ENCODE data around the gene PPM1B. TPM values are rescaled to one million over a fixed set of nuclear protein-coding genes. Genes with fewer than 3 reads are reported as not detected.
"Not testable (repeated sequence)": the region's sequence is repeated elsewhere in the genome, so short reads cannot be mapped to it uniquely, and the experiment has no call there.

Gene PPM1B
- total RNA-seq, 1 donor from 2014 or later = 45.9 TPM

- no peaks in the 10 kb centered on the region for H3K9me3 Mint-ChIP-seq
- no peaks in the 10 kb centered on the region for H3K27me3 Mint-ChIP-seq (ENCODE audit: low read depth)
- intact Hi-C loops (cut with micrococcal nuclease) = no loop called here
- peaks cover 45% of the 10 kb centered on the region for H3K4me1 Mint-ChIP-seq (ENCODE audit: low read depth)
- no peak for DNase-seq (ENCODE audit: low spot score)
- no peak overlapping the region for H3K4me3 Mint-ChIP-seq (ENCODE audit: low read depth)
- peaks cover 39% of the 10 kb centered on the region for H3K36me3 Mint-ChIP-seq (ENCODE audit: low read depth)
- no peak overlapping the region for H3K27ac Mint-ChIP-seq
Observed at GRCh38 chr2:44189104-44189503, 20.4 kb downstream of the PPM1B start.

- H3K9me3 Mint-ChIP-seq = no peaks in the 10 kb centered on the region
- H3K27ac Mint-ChIP-seq = no peak overlapping the region
- no peaks in the 10 kb centered on the region for H3K27me3 Mint-ChIP-seq (ENCODE audit: low read depth)
- H3K4me3 Mint-ChIP-seq (ENCODE audit: low read depth) = no peak overlapping the region
- intact Hi-C loops (cut with micrococcal nuclease) = no loop called here
- no peak for DNase-seq (ENCODE audit: low spot score)
- H3K36me3 Mint-ChIP-seq (ENCODE audit: low read depth) = peaks cover 37% of the 10 kb centered on the region
- peaks cover 32% of the 10 kb centered on the region for H3K4me1 Mint-ChIP-seq (ENCODE audit: low read depth)
Observed at GRCh38 chr2:44190526-44190925, 21.9 kb downstream of the PPM1B start.

DNA sequence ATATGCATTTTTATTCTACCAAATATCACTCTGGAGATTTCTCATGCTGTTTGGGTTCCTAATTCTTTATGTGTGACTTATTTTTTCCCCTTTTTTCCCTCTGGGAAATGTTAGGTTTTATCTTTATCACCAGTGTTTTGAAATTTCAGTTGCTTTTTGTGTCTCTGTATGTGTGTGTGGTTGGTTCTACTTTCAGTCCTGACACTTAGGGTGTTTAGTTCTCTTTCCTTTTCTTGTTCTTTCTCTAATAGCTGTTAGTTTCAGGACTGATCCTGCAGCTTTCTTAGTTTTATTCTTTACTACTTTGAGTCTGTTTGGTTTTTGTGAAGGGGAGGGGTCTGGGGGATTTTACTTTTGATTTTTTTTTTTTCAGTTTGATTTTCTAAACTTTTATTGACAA, 23.1 kb downstream of the PPM1B start:
- no peaks in the 10 kb centered on the region for H3K27me3 Mint-ChIP-seq (ENCODE audit: low read depth)
- peak overlapping the region; percentile 77 for H3K27ac Mint-ChIP-seq
- intact Hi-C loops (cut with micrococcal nuclease) = no loop called here
- H3K4me3 Mint-ChIP-seq (ENCODE audit: low read depth) = peak overlapping the region; percentile 2
- no peaks in the 10 kb centered on the region for H3K9me3 Mint-ChIP-seq
- DNase-seq (ENCODE audit: low spot score) = no peak
- H3K4me1 Mint-ChIP-seq (ENCODE audit: low read depth) = peaks cover 27% of the 10 kb centered on the region
- peaks cover 42% of the 10 kb centered on the region for H3K36me3 Mint-ChIP-seq (ENCODE audit: low read depth)

DNA sequence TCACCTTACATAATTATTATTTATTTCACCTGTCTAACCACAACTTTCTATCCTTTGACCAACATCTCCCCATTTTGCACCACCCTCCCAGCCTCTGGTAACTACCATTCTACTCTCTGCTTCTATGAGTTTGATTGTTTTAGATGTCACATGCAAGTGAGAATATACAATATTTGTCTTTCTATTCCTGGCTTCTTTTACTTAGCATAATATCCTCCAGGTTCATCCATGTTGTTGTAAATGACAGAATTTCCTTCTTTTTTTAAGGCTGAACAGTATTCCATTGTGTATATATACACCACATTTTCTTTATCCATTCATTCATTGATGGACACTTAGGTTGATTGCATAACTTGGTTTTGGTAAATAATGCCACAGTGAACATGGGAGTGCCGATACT, 24.0 kb downstream of the PPM1B start:
- no peak overlapping the region for H3K27ac Mint-ChIP-seq
- H3K4me3 Mint-ChIP-seq (ENCODE audit: low read depth) = no peak overlapping the region
- H3K4me1 Mint-ChIP-seq (ENCODE audit: low read depth) = peaks cover 21% of the 10 kb centered on the region
- intact Hi-C loops (cut with micrococcal nuclease) = no loop called here
- no peaks in the 10 kb centered on the region for H3K9me3 Mint-ChIP-seq
- H3K36me3 Mint-ChIP-seq (ENCODE audit: low read depth) = peaks cover 38% of the 10 kb centered on the region
- DNase-seq (ENCODE audit: low spot score) = no peak
- no peaks in the 10 kb centered on the region for H3K27me3 Mint-ChIP-seq (ENCODE audit: low read depth)

DNA sequence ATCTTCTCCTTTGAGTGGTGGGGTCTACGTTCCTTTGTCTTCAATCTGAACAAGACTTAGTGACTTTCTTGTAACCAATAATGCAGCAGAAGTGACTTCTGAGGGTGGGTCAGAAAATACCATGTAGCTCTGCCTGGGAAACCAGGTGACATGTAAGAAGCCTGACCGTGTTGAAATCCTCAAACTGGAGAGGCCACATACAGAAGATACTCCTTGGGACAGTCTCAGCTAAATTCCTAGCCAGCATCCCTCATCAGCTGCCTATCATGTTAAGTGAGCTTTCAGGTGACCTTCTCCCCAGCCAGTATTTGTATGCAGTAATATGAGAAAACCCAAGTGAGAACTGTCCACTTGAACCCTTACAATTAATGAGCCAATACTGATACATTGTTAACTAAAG, 27.0 kb downstream of the PPM1B start:
- intact Hi-C loops (cut with micrococcal nuclease) = no loop called here
- peaks cover 21% of the 10 kb centered on the region for H3K4me1 Mint-ChIP-seq (ENCODE audit: low read depth)
- no peaks in the 10 kb centered on the region for H3K27me3 Mint-ChIP-seq (ENCODE audit: low read depth)
- no peaks in the 10 kb centered on the region for H3K9me3 Mint-ChIP-seq
- no peak overlapping the region for H3K27ac Mint-ChIP-seq
- DNase-seq (ENCODE audit: low spot score) = no peak
- no peak overlapping the region for H3K4me3 Mint-ChIP-seq (ENCODE audit: low read depth)
- H3K36me3 Mint-ChIP-seq (ENCODE audit: low read depth) = peaks cover 35% of the 10 kb centered on the region

GRCh38 chr2:44197816-44198215, 29.1 kb downstream of the PPM1B start:
- Mint-ChIP-seq H3K4me3 (ENCODE audit: low read depth) (no peak overlapping the region), H3K36me3 (ENCODE audit: low read depth) (peaks cover 50% of the 10 kb centered on the region), H3K27ac (no peak overlapping the region), H3K4me1 (ENCODE audit: low read depth) (peaks cover 28% of the 10 kb centered on the region), H3K27me3 (ENCODE audit: low read depth) (no peaks in the 10 kb centered on the region), H3K9me3 (no peaks in the 10 kb centered on the region)
- intact Hi-C loops (cut with micrococcal nuclease) = no loop called here
- no peak for DNase-seq (ENCODE audit: low spot score)

DNA sequence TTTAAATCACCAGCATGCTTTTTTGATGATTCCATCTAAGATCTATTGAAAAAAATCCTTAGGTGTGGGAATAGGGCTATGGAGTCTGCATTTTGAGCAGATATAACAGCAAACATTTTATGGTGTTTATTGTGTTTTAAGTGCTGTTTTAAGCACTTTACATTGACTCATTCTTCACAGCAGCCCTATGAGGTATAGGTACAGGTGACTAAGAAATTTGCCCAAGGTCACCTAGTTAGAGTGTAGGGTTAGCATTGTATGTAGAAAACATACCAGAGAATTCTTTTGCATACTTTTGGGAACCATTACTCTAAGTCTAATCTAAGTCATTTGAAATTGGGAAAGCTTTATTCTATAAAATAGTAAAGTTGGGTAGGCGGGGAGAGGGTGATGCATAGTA, 31.3 kb downstream of the PPM1B start:
- Mint-ChIP-seq H3K9me3 (peaks cover 8% of the 10 kb centered on the region), H3K27ac (no peak overlapping the region), H3K27me3 (ENCODE audit: low read depth) (no peaks in the 10 kb centered on the region), H3K4me3 (ENCODE audit: low read depth) (no peak overlapping the region), H3K36me3 (ENCODE audit: low read depth) (peaks cover 56% of the 10 kb centered on the region), H3K4me1 (ENCODE audit: low read depth) (peaks cover 37% of the 10 kb centered on the region)
- intact Hi-C loops (cut with micrococcal nuclease) = no loop called here
- no peak for DNase-seq (ENCODE audit: low spot score)

GRCh38 chr2:44200759-44201158, 32.1 kb downstream of the PPM1B start:
- intact Hi-C loops (cut with micrococcal nuclease) = no loop called here
- peaks cover 39% of the 10 kb centered on the region for H3K4me1 Mint-ChIP-seq (ENCODE audit: low read depth)
- peaks cover 55% of the 10 kb centered on the region for H3K36me3 Mint-ChIP-seq (ENCODE audit: low read depth)
- no peaks in the 10 kb centered on the region for H3K27me3 Mint-ChIP-seq (ENCODE audit: low read depth)
- no peak overlapping the region for H3K27ac Mint-ChIP-seq
- no peak overlapping the region for H3K4me3 Mint-ChIP-seq (ENCODE audit: low read depth)
- no peak for DNase-seq (ENCODE audit: low spot score)
- peaks cover 8% of the 10 kb centered on the region for H3K9me3 Mint-ChIP-seq

GRCh38 chr2:44201648-44202165, 33.0 kb downstream of the PPM1B start:
- intact Hi-C loops (cut with micrococcal nuclease) = no loop called here
- Mint-ChIP-seq H3K27ac (no peak overlapping the region), H3K4me3 (ENCODE audit: low read depth) (no peak overlapping the region), H3K27me3 (ENCODE audit: low read depth) (no peaks in the 10 kb centered on the region), H3K4me1 (ENCODE audit: low read depth) (peaks cover 42% of the 10 kb centered on the region), H3K36me3 (ENCODE audit: low read depth) (peaks cover 46% of the 10 kb centered on the region), H3K9me3 (peaks cover 8% of the 10 kb centered on the region)
- DNase-seq (ENCODE audit: low spot score) = no peak

DNA sequence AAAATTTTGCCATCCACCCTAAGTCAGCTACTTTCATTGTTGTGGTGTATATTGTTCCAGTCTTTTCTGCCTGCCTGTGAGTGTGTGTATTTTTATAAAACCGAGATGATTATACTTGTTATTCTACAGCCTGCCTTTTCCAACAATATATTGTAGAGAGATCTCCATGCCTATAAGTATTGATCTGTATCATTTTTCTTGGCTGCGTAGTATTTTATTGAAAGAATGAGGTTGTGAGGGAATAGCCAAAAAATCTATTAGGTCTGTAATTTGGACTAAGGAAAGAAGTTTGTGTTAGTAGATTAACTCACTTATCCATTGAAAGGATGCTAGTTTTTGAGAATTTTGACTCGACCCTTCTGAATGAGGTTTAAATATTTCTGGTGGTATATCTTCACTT, 34.9 kb downstream of the PPM1B start:
- Mint-ChIP-seq H3K4me3 (ENCODE audit: low read depth) (no peak overlapping the region), H3K9me3 (peaks cover 8% of the 10 kb centered on the region), H3K4me1 (ENCODE audit: low read depth) (peaks cover 38% of the 10 kb centered on the region), H3K36me3 (ENCODE audit: low read depth) (peaks cover 48% of the 10 kb centered on the region), H3K27ac (no peak overlapping the region), H3K27me3 (ENCODE audit: low read depth) (no peaks in the 10 kb centered on the region)
- DNase-seq (ENCODE audit: low spot score) = no peak
- intact Hi-C loops (cut with micrococcal nuclease) = no loop called here

GRCh38 chr2:44205169-44205568, 36.5 kb downstream of the PPM1B start:
- H3K27ac Mint-ChIP-seq = no peak overlapping the region

GRCh38 chr2:44207102-44207501, 38.4 kb downstream of the PPM1B start:
- no peak overlapping the region for H3K4me3 Mint-ChIP-seq (ENCODE audit: low read depth)
- H3K27me3 Mint-ChIP-seq (ENCODE audit: low read depth) = no peaks in the 10 kb centered on the region
- intact Hi-C loops (cut with micrococcal nuclease) = no loop called here
- H3K9me3 Mint-ChIP-seq = peaks cover 8% of the 10 kb centered on the region
- peaks cover 19% of the 10 kb centered on the region for H3K4me1 Mint-ChIP-seq (ENCODE audit: low read depth)
- no peak overlapping the region for H3K27ac Mint-ChIP-seq
- DNase-seq (ENCODE audit: low spot score) = no peak
- peaks cover 52% of the 10 kb centered on the region for H3K36me3 Mint-ChIP-seq (ENCODE audit: low read depth)

More at GRCh38 chr2:44205169-44205568, 36.5 kb downstream of the PPM1B start:
- Mint-ChIP-seq H3K4me3 (ENCODE audit: low read depth) (no peak overlapping the region), H3K27me3 (ENCODE audit: low read depth) (no peaks in the 10 kb centered on the region), H3K9me3 (peaks cover 8% of the 10 kb centered on the region), H3K4me1 (ENCODE audit: low read depth) (peaks cover 33% of the 10 kb centered on the region), H3K36me3 (ENCODE audit: low read depth) (peaks cover 56% of the 10 kb centered on the region)
- no peak for DNase-seq (ENCODE audit: low spot score)
- intact Hi-C loops (cut with micrococcal nuclease) = no loop called here

GRCh38 chr2:44207648-44208047, 39.0 kb downstream of the PPM1B start:
- not testable (repeated sequence) for H3K9me3 Mint-ChIP-seq; H3K4me3 Mint-ChIP-seq (ENCODE audit: low read depth); H3K27ac Mint-ChIP-seq

GRCh38 chr2:44210362-44210761, 41.7 kb downstream of the PPM1B start:
- H3K27ac Mint-ChIP-seq = no peak overlapping the region
- no peak for DNase-seq (ENCODE audit: low spot score)
- peaks cover 42% of the 10 kb centered on the region for H3K36me3 Mint-ChIP-seq (ENCODE audit: low read depth)
- H3K27me3 Mint-ChIP-seq (ENCODE audit: low read depth) = no peaks in the 10 kb centered on the region
- intact Hi-C loops (cut with micrococcal nuclease) = no loop called here
- no peaks in the 10 kb centered on the region for H3K9me3 Mint-ChIP-seq
- no peak overlapping the region for H3K4me3 Mint-ChIP-seq (ENCODE audit: low read depth)
- H3K4me1 Mint-ChIP-seq (ENCODE audit: low read depth) = peaks cover 8% of the 10 kb centered on the region

More at GRCh38 chr2:44207648-44208047, 39.0 kb downstream of the PPM1B start:
- H3K27me3 Mint-ChIP-seq (ENCODE audit: low read depth); intact Hi-C loops (cut with micrococcal nuclease); DNase-seq (ENCODE audit: low spot score): not testable (repeated sequence)
- peaks cover 54% of the 10 kb centered on the region for H3K36me3 Mint-ChIP-seq (ENCODE audit: low read depth)
- H3K4me1 Mint-ChIP-seq (ENCODE audit: low read depth) = peaks cover 16% of the 10 kb centered on the region

Data from activated T-helper 2 cell treated with anti-CD3 and anti-CD28 coated beads, Interferon-gamma antibody, Interleukin-2, Interleukin-4, amounts not matched to agents 10 μg/mL and 5 μg/mL and 100 μg/mL, durations not matched to agents 14 hours and 24 hours and 36 hours (primary cell).